ENCODE results near the gene OLIG1. TPM values are rescaled to one million over a fixed set of nuclear protein-coding genes. Genes with fewer than 3 reads are reported as not detected.

The OLIG1 gene
- total RNA-seq, 1 experiment from 2014 or later: not detected

DNA sequence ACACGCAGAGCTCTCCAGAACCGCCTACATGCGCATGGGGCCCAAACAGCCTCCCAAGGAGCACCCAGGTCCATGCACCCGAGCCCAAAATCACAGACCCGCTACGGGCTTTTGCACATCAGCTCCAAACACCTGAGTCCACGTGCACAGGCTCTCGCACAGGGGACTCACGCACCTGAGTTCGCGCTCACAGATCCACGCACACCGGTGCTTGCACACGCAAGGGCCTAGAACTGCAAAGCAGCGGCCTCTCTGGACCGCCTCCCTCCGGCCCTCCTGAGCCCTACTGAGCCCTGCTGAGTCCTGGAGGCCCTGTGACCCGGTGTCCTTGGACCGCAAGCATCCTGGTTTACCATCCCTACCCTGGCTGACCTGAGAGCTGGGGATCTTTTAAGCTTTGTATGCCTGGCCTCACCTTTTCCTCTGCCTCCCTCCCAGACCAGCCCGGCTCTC is 36.0 kb upstream of the OLIG1 start:
- H3K9me3 ChIP-seq (ENCODE audit: control insufficient read depth in 1 of 2, insufficient read depth in 1 of 2, low read depth in 1 of 2, low read length in 2 of 2): no peaks in the 10 kb centered on the region
- no peaks in the 10 kb centered on the region for H3K79me2 ChIP-seq (ENCODE audit: insufficient read depth, low read length)
- no peak overlapping the region for H3K4me3 ChIP-seq (replicated peaks in 1 of 2; ENCODE audit: low read depth in 1 of 2, low read length in 2 of 2)
- no peak for DNase-seq (ENCODE audit: low read depth, low spot score)
- H3K9ac ChIP-seq (ENCODE audit: low read length): no peak overlapping the region
- H4K20me1 ChIP-seq (ENCODE audit: insufficient read depth): no peaks in the 10 kb centered on the region
- TF ChIP-seq ZFX (IDR thresholded peaks at IDR 0.05): no peak
- H3K27ac ChIP-seq (ENCODE audit: low read depth, low read length): no peak overlapping the region
- H3K4me1 ChIP-seq (ENCODE audit: control insufficient read depth in 1 of 2, insufficient read depth in 2 of 2, low read length in 2 of 2): peaks cover 0 to 6% of the 10 kb centered on the region in 2 experiments; a peak in 1 of 4 replicates
- H3K9me2 ChIP-seq (ENCODE audit: insufficient read depth): no peaks in the 10 kb centered on the region
- H3K36me3 ChIP-seq (ENCODE audit: control insufficient read depth in 1 of 2, insufficient read depth in 2 of 2, low read length in 2 of 2): no peaks in the 10 kb centered on the region
- no TSS peak for BruUV-seq (replicated peaks)
- intact Hi-C loops (cut with micrococcal nuclease): no loop called here
- ChIA-PET RAD21 (ENCODE audit: low non-redundant PET in 1 of 2, low total read pairs in 2 of 2, uncharacterized antibody in 2 of 2, unreplicated experiment in 2 of 2) (no interaction called here), POLR2A (no interaction called here), CTCF (no interaction called here)
- no peak overlapping the region for H3K4me2 ChIP-seq (ENCODE audit: low read length)
- no peak for ATAC-seq
- H3K27me3 ChIP-seq (ENCODE audit: insufficient read depth, low read length): peaks cover 7% of the 10 kb centered on the region; the same call in 1 of the 2 replicates
- H2AFZ ChIP-seq (ENCODE audit: low read depth, low read length, poor library complexity, severe bottlenecking): no peak overlapping the region

GRCh38 chr21:33035147-33035546 is 34.8 kb upstream of the OLIG1 start:
- H3K79me2 ChIP-seq (ENCODE audit: insufficient read depth, low read length): no peaks in the 10 kb centered on the region
- H3K9ac ChIP-seq (ENCODE audit: low read length): no peak overlapping the region
- no peak overlapping the region for H3K27ac ChIP-seq (ENCODE audit: low read depth, low read length)
- no TSS peak for BruUV-seq (replicated peaks)
- H3K9me3 ChIP-seq (ENCODE audit: control insufficient read depth in 1 of 2, insufficient read depth in 1 of 2, low read depth in 1 of 2, low read length in 2 of 2): no peaks in the 10 kb centered on the region
- intact Hi-C loops (cut with micrococcal nuclease): no loop called here
- H3K4me3 ChIP-seq (replicated peaks in 1 of 2; ENCODE audit: low read depth in 1 of 2, low read length in 2 of 2): no peak overlapping the region
- H3K36me3 ChIP-seq (ENCODE audit: control insufficient read depth in 1 of 2, insufficient read depth in 2 of 2, low read length in 2 of 2): no peaks in the 10 kb centered on the region
- TF ChIP-seq FOSL1 (IDR thresholded peaks at IDR 0.05; ENCODE audit: low read depth) (no peak), RAD21 (IDR thresholded peaks at IDR 0.05; ENCODE audit: low read depth) (no peak), ZFX (IDR thresholded peaks at IDR 0.05) (no peak), POLR2A (IDR thresholded peaks at IDR 0.05; ENCODE audit: borderline replicate concordance, extremely low read depth, insufficient read depth, insufficient read length) (no peak), CBX3 (IDR thresholded peaks at IDR 0.05; ENCODE audit: low read depth) (no peak), POLR2AphosphoS5 (IDR thresholded peaks at IDR 0.05; ENCODE audit: low read depth, low read length) (no peak), EZH2phosphoT487 (IDR thresholded peaks at IDR 0.05; ENCODE audit: borderline replicate concordance) (no peak), ZNF274 (IDR thresholded peaks at IDR 0.05; ENCODE audit: low read depth, low read length) (no peak), EZH2 (IDR thresholded peaks at IDR 0.05) (no peak)
- peaks cover 0 to 6% of the 10 kb centered on the region in 2 experiments; a peak in 1 of 4 replicates for H3K4me1 ChIP-seq (ENCODE audit: control insufficient read depth in 1 of 2, insufficient read depth in 2 of 2, low read length in 2 of 2)
- no peaks in the 10 kb centered on the region for H3K27me3 ChIP-seq (ENCODE audit: insufficient read depth, low read length)
- DNase-seq (ENCODE audit: low read depth, low spot score): no peak
- H3K4me2 ChIP-seq (ENCODE audit: low read length): no peak overlapping the region
- RAD21 ChIA-PET (ENCODE audit: low non-redundant PET in 1 of 2, low total read pairs in 2 of 2, uncharacterized antibody in 2 of 2, unreplicated experiment in 2 of 2): no interaction called here
- no peak for ATAC-seq
- no peak overlapping the region for H2AFZ ChIP-seq (ENCODE audit: low read depth, low read length, poor library complexity, severe bottlenecking)
- no peaks in the 10 kb centered on the region for H4K20me1 ChIP-seq (ENCODE audit: insufficient read depth)
- H3K9me2 ChIP-seq (ENCODE audit: insufficient read depth): no peaks in the 10 kb centered on the region
- POLR2A ChIA-PET: no interaction called here
- CTCF ChIA-PET: no interaction called here
